Ovary (tissue), 3 donors: ENCODE data around the gene NUDT11.

ENCODE experiments used
- CTCF ChIP-seq, 3 donors: fragments of 450-650 bp in 2 of 3; fragments of 200-600 bp in 1 of 3; IDR thresholded peaks; one replicate each; pipeline versions ENCODE4 v1.5.1 to v1.8.0; 2016 to 2022; ENCODE audit warnings: antibody characterized with exemption in 3 of 3, mild to moderate bottlenecking in 1 of 3
- POLR2A ChIP-seq: fragments of 450-650 bp; IDR thresholded peaks from one replicate; pipeline ENCODE4 v1.6.1; 2017; ENCODE audit warnings: antibody characterized with exemption, mild to moderate bottlenecking, moderate library complexity
- donor health status: DM: no; HTN: no; CAD: no.

DNA sequence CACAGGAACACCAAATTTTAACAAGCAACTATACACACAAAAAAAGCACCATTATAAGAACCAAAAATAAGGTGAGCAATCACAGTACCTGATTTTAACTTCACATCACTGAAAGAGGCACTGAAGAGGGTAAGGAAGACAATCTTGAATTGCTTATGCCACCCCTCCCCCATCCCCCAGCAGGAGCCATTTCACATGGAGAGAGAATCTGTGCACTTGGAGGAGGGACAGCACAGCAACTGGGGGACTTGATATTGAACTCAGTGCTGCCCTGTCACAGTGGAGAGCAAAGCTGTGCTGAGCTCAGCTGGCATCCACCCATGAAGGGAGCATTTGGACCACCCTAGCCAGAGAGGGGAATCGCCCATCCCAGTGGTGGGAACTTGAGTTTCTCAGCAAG lies 56.0 kb downstream of the NUDT11 start:
- no peak for TF ChIP-seq CTCF (IDR thresholded peaks at IDR 0.05)
- TF ChIP-seq POLR2A: no peak
